Measurements from ENCODE around the gene SYPL2. TPM values are rescaled to one million over a fixed set of nuclear protein-coding genes. Genes with fewer than 3 reads are reported as not detected.

SYPL2 gene
- polyA plus RNA-seq, 3 donors from 2014 or later: 0.08 to 0.28 TPM; not detected in 1

GRCh38 chr1:109477821-109478220 is 11.5 kb downstream of the SYPL2 start:
- H3K27ac Mint-ChIP-seq: no peak overlapping the region
- H3K36me3 Mint-ChIP-seq: no peaks in the 10 kb centered on the region
- peaks cover 11 to 14% (median 14%) of the 10 kb centered on the region in 3 donors for H3K27me3 Mint-ChIP-seq (ENCODE audit: low read depth in 3 of 3)
- H3K4me1 Mint-ChIP-seq: peaks cover under 1 to 2% of the 10 kb centered on the region in 2 donors
- no peak for DNase-seq
- H3K4me3 Mint-ChIP-seq: no peak overlapping the region
- no peaks in the 10 kb centered on the region for H3K9me3 Mint-ChIP-seq

- H3K36me3 Mint-ChIP-seq: no peaks in the 10 kb centered on the region
- H3K27me3 Mint-ChIP-seq (ENCODE audit: low read depth in 3 of 3): peaks cover 11 to 18% (median 11%) of the 10 kb centered on the region in 3 donors
- no peak overlapping the region for H3K4me3 Mint-ChIP-seq
- peaks cover 8 to 10% of the 10 kb centered on the region in 2 donors for H3K4me1 Mint-ChIP-seq
- H3K27ac Mint-ChIP-seq: no peak overlapping the region
- H3K9me3 Mint-ChIP-seq: no peaks in the 10 kb centered on the region
- DNase-seq: no peak
Measured at GRCh38 chr1:109478806-109479205, 12.5 kb downstream of the SYPL2 start.

- no peak overlapping the region for H3K4me3 Mint-ChIP-seq
- no peak overlapping the region for H3K27ac Mint-ChIP-seq
- H3K4me1 Mint-ChIP-seq: peaks cover 11 to 14% of the 10 kb centered on the region in 2 donors
Measured at GRCh38 chr1:109479311-109479710, 13.0 kb downstream of the SYPL2 start.

GRCh38 chr1:109479901-109480300 is 13.6 kb downstream of the SYPL2 start:
- H3K4me3 Mint-ChIP-seq: no peak overlapping the region
- H3K9me3 Mint-ChIP-seq: no peaks in the 10 kb centered on the region
- H3K27ac Mint-ChIP-seq: no peak overlapping the region
- peaks cover 17 to 20% of the 10 kb centered on the region in 2 donors for H3K4me1 Mint-ChIP-seq
- H3K36me3 Mint-ChIP-seq: no peaks in the 10 kb centered on the region
- peaks cover 11 to 18% (median 13%) of the 10 kb centered on the region in 3 donors for H3K27me3 Mint-ChIP-seq (ENCODE audit: low read depth in 3 of 3)
- no peak for DNase-seq

More at GRCh38 chr1:109479311-109479710, 13.0 kb downstream of the SYPL2 start:
- no peak for DNase-seq
- Mint-ChIP-seq H3K27me3 (ENCODE audit: low read depth in 3 of 3) (peaks cover 11 to 18% (median 11%) of the 10 kb centered on the region in 3 donors), H3K9me3 (no peaks in the 10 kb centered on the region), H3K36me3 (no peaks in the 10 kb centered on the region)

- no peak for DNase-seq
- Mint-ChIP-seq H3K27me3 (ENCODE audit: low read depth in 3 of 3) (peaks cover 10 to 18% (median 11%) of the 10 kb centered on the region in 3 donors), H3K9me3 (no peaks in the 10 kb centered on the region), H3K27ac (no peak overlapping the region), H3K4me3 (no peak overlapping the region), H3K4me1 (peaks cover 22 to 24% of the 10 kb centered on the region in 2 donors), H3K36me3 (peaks cover 0 to 4% (median 0%) of the 10 kb centered on the region in 3 donors)
Measured at GRCh38 chr1:109481646-109482045, 15.3 kb downstream of the SYPL2 start.

GRCh38 chr1:109482242-109482641 is 15.9 kb downstream of the SYPL2 start:
- Mint-ChIP-seq H3K27ac (peak overlapping the region in 1 of 6 donors; percentile 78), H3K4me1 (peaks cover 23 to 24% of the 10 kb centered on the region in 2 donors), H3K27me3 (ENCODE audit: low read depth in 3 of 3) (peaks cover 10 to 18% (median 11%) of the 10 kb centered on the region in 3 donors), H3K4me3 (peak overlapping the region in 4 of 5 donors; percentile 14 to 97 (median 93)), H3K9me3 (no peaks in the 10 kb centered on the region), H3K36me3 (peaks cover 0 to 4% (median 0%) of the 10 kb centered on the region in 3 donors)
- DNase-seq: no peak

GRCh38 chr1:109482791-109483671 is 16.7 kb downstream of the SYPL2 start:
- no peak for DNase-seq
- H3K4me1 Mint-ChIP-seq: peaks cover 23 to 24% of the 10 kb centered on the region in 2 donors
- H3K4me3 Mint-ChIP-seq: peak overlapping the region; percentile 86 to 97 (median 93)
- peak overlapping the region; percentile 66 to 94 (median 84) for H3K27ac Mint-ChIP-seq
- no peaks in the 10 kb centered on the region for H3K9me3 Mint-ChIP-seq
- H3K27me3 Mint-ChIP-seq (ENCODE audit: low read depth in 3 of 3): peaks cover 9 to 18% (median 11%) of the 10 kb centered on the region in 3 donors
- peaks cover 0 to 8% (median 0%) of the 10 kb centered on the region in 3 donors for H3K36me3 Mint-ChIP-seq

- peak within 1 kb of the TSS; percentile 86 to 97 (median 93) for H3K4me3 Mint-ChIP-seq
- peaks cover 0 to 8% (median 0%) of the 10 kb centered on the region in 3 donors for H3K36me3 Mint-ChIP-seq
- H3K4me1 Mint-ChIP-seq: peaks cover 23 to 24% of the 10 kb centered on the region in 2 donors
- H3K27ac Mint-ChIP-seq: peak within 1 kb of the TSS; percentile 78 to 94 (median 86)
- DNase-seq: peak; percentile 90 to 94 (median 94)
- peaks cover 3 to 14% (median 8%) of the 10 kb centered on the region in 3 donors for H3K27me3 Mint-ChIP-seq (ENCODE audit: low read depth in 3 of 3)
- no peaks in the 10 kb centered on the region for H3K9me3 Mint-ChIP-seq
Measured at GRCh38 chr1:109483672-109484518, 17.5 kb downstream of the SYPL2 start, which contains the start of gene ATXN7L2. ATXN7L2 (plus strand) TSS chr1:109483905; CDS start chr1:109483954, 49 bp downstream.

GRCh38 chr1:109484519-109484975 is 18.2 kb downstream of the SYPL2 start:
- peak overlapping the region; percentile 86 to 97 (median 93) for H3K4me3 Mint-ChIP-seq
- H3K4me1 Mint-ChIP-seq: peaks cover 23 to 24% of the 10 kb centered on the region in 2 donors
- DNase-seq: no peak
- peaks cover 0 to 8% (median 0%) of the 10 kb centered on the region in 3 donors for H3K36me3 Mint-ChIP-seq
- no peaks in the 10 kb centered on the region for H3K9me3 Mint-ChIP-seq
- peaks cover 2 to 13% (median 8%) of the 10 kb centered on the region in 3 donors for H3K27me3 Mint-ChIP-seq (ENCODE audit: low read depth in 3 of 3)
- H3K27ac Mint-ChIP-seq: peak overlapping the region; percentile 75 to 89 (median 86)

GRCh38 chr1:109485001-109485400 is 18.7 kb downstream of the SYPL2 start:
- Mint-ChIP-seq H3K4me3 (peak overlapping the region; percentile 86 to 97 (median 93)), H3K4me1 (peaks cover 23 to 24% of the 10 kb centered on the region in 2 donors), H3K27ac (peak overlapping the region in 3 of 6 donors; percentile 82 to 89 (median 83)), H3K27me3 (ENCODE audit: low read depth in 3 of 3) (peaks cover 2 to 10% (median 8%) of the 10 kb centered on the region in 3 donors), H3K9me3 (no peaks in the 10 kb centered on the region), H3K36me3 (peaks cover 0 to 8% (median 0%) of the 10 kb centered on the region in 3 donors)
- DNase-seq: no peak

- Mint-ChIP-seq H3K27me3 (ENCODE audit: low read depth in 3 of 3) (peaks cover 2 to 8% (median 3%) of the 10 kb centered on the region in 3 donors), H3K4me3 (no peak overlapping the region), H3K36me3 (peaks cover 0 to 12% (median 4%) of the 10 kb centered on the region in 3 donors), H3K27ac (no peak overlapping the region), H3K4me1 (peaks cover 28 to 31% of the 10 kb centered on the region in 2 donors), H3K9me3 (no peaks in the 10 kb centered on the region)
- no peak for DNase-seq
Measured at GRCh38 chr1:109487261-109487660, 20.9 kb downstream of the SYPL2 start.

- peaks cover 23 to 25% of the 10 kb centered on the region in 2 donors for H3K4me1 Mint-ChIP-seq
- no peak for DNase-seq
- peaks cover 2 to 7% (median 3%) of the 10 kb centered on the region in 3 donors for H3K27me3 Mint-ChIP-seq (ENCODE audit: low read depth in 3 of 3)
- no peaks in the 10 kb centered on the region for H3K9me3 Mint-ChIP-seq
- no peak overlapping the region for H3K27ac Mint-ChIP-seq
- peaks cover 0 to 12% (median 4%) of the 10 kb centered on the region in 3 donors for H3K36me3 Mint-ChIP-seq
- no peak overlapping the region for H3K4me3 Mint-ChIP-seq
Measured at GRCh38 chr1:109488201-109488600, 21.9 kb downstream of the SYPL2 start.

- H3K4me3 Mint-ChIP-seq: no peak overlapping the region
- H3K36me3 Mint-ChIP-seq: peaks cover 0 to 12% (median 4%) of the 10 kb centered on the region in 3 donors
- H3K27me3 Mint-ChIP-seq (ENCODE audit: low read depth in 3 of 3): peaks cover 0 to 5% (median 2%) of the 10 kb centered on the region in 3 donors
- DNase-seq: no peak
- H3K4me1 Mint-ChIP-seq: peaks cover 20% of the 10 kb centered on the region in 2 donors
- H3K9me3 Mint-ChIP-seq: no peaks in the 10 kb centered on the region
- peak overlapping the region in 1 of 6 donors; percentile 17 for H3K27ac Mint-ChIP-seq
Measured at GRCh38 chr1:109488696-109489095, 22.4 kb downstream of the SYPL2 start.

Measured in immature natural killer cell (primary cell).